SK-N-SH treated with all-trans-retinoic acid at 6 μM for 48 hours (cell line): ENCODE results near the gene SGTA.

Source experiments
- ATAC-seq: fragments of 200-7000 bp; cut with Tn5 transposase; 3 replicates; pipeline ENCODE4 v1.9.1; 2020; ENCODE audit warnings: mild to moderate bottlenecking, moderate library complexity
- ARNTL ChIP-seq: fragments of 450-650 bp; formaldehyde crosslinking; IDR thresholded peaks from 2 replicates; pipeline ENCODE4 v1.5.0; 2020; ENCODE audit warnings: low read depth, mild to moderate bottlenecking, moderate library complexity, borderline replicate concordance
- BACH2 ChIP-seq: fragments of 250-450 bp; sonication (Bioruptor Pico); IDR thresholded peaks from 2 replicates; pipeline ENCODE4 v1.9.0; 2021; ENCODE audit warnings: mild to moderate bottlenecking, borderline replicate concordance
- CREB5 ChIP-seq: fragments of 250-450 bp; sonication (Bioruptor Pico); IDR thresholded peaks from 2 replicates; pipeline ENCODE4 v1.5.1; 2020; ENCODE audit warnings: low read depth, mild to moderate bottlenecking, moderate library complexity
- CSDC2 ChIP-seq: fragments of 250-450 bp; sonication (Bioruptor Pico); IDR thresholded peaks from 2 replicates; pipeline ENCODE4 v1.5.0; 2020; ENCODE audit warnings: mild to moderate bottlenecking, moderate library complexity
- GLIS3 ChIP-seq: fragments of 250-450 bp; sonication (Bioruptor Pico); IDR thresholded peaks from 2 replicates; pipeline ENCODE4 v1.5.0; 2020; ENCODE audit warnings: mild to moderate bottlenecking, moderate library complexity
- ISL1 ChIP-seq: fragments of 250-450 bp; sonication (Bioruptor Pico); IDR thresholded peaks from 2 replicates; pipeline ENCODE4 v2.1.2; 2022; ENCODE audit warnings: mild to moderate bottlenecking, moderate library complexity
- PATZ1 ChIP-seq: fragments of 250-450 bp; sonication (Bioruptor Pico); IDR thresholded peaks from 2 replicates; pipeline ENCODE4 v1.8.0; 2020; ENCODE audit warnings: mild to moderate bottlenecking, moderate library complexity, borderline replicate concordance
- PPARA ChIP-seq: fragments of 250-450 bp; sonication (Bioruptor Pico); IDR thresholded peaks from 2 replicates; pipeline ENCODE4 v1.5.0; 2020; ENCODE audit warnings: mild to moderate bottlenecking, borderline replicate concordance
- RARB ChIP-seq: fragments of 250-450 bp; sonication (Bioruptor Pico); IDR thresholded peaks from 2 replicates; pipeline ENCODE4 v1.8.0; 2021; ENCODE audit warnings: mild to moderate bottlenecking, moderate library complexity
- TCF4 ChIP-seq: fragments of 250-450 bp; sonication (Bioruptor Pico); IDR thresholded peaks from 2 replicates; pipeline ENCODE4 v1.8.0; 2021; ENCODE audit warnings: mild to moderate bottlenecking, moderate library complexity, borderline replicate concordance
- TOX ChIP-seq: fragments of 250-450 bp; sonication (Bioruptor Pico); IDR thresholded peaks from 2 replicates; pipeline ENCODE4 v1.8.0; 2021; ENCODE audit warnings: mild to moderate bottlenecking, moderate library complexity, borderline replicate concordance
- ZC3H10 ChIP-seq: fragments of 250-450 bp; sonication (Bioruptor Pico); IDR thresholded peaks from 2 replicates; pipeline ENCODE4 v1.5.1; 2021; ENCODE audit warnings: mild to moderate bottlenecking, moderate library complexity
- ZFP3 ChIP-seq: fragments of 250-450 bp; sonication (Bioruptor Pico); IDR thresholded peaks from 2 replicates; pipeline ENCODE4 v1.5.0; 2020; ENCODE audit warnings: mild to moderate bottlenecking, moderate library complexity
- ZFP30 ChIP-seq: fragments of 450-650 bp; formaldehyde crosslinking; IDR thresholded peaks from 2 replicates; pipeline ENCODE4 v1.5.0; 2022; ENCODE audit warnings: mild to moderate bottlenecking, moderate library complexity
- ZNF70 ChIP-seq: fragments of 450-650 bp; formaldehyde crosslinking; IDR thresholded peaks from 2 replicates; pipeline ENCODE4 v1.5.0; 2020; ENCODE audit warnings: mild to moderate bottlenecking, moderate library complexity
- ZNF8 ChIP-seq: fragments of 450-650 bp; formaldehyde crosslinking; IDR thresholded peaks from 2 replicates; pipeline ENCODE4 v1.5.0; 2020; ENCODE audit warnings: mild to moderate bottlenecking, moderate library complexity
- TF ChIP-seq, protein P1 (sequence below): fragments of 250-450 bp; sonication (Bioruptor Pico); IDR thresholded peaks from 2 replicates; pipeline ENCODE4 v1.5.1; 2021; ENCODE audit warnings: mild to moderate bottlenecking, moderate library complexity
- TF ChIP-seq, protein P2 (sequence below): fragments of 250-450 bp; sonication (Bioruptor Pico); IDR thresholded peaks from 2 replicates; pipeline ENCODE4 v1.5.0; 2020; ENCODE audit warnings: mild to moderate bottlenecking, moderate library complexity

The SGTA gene

DNA sequence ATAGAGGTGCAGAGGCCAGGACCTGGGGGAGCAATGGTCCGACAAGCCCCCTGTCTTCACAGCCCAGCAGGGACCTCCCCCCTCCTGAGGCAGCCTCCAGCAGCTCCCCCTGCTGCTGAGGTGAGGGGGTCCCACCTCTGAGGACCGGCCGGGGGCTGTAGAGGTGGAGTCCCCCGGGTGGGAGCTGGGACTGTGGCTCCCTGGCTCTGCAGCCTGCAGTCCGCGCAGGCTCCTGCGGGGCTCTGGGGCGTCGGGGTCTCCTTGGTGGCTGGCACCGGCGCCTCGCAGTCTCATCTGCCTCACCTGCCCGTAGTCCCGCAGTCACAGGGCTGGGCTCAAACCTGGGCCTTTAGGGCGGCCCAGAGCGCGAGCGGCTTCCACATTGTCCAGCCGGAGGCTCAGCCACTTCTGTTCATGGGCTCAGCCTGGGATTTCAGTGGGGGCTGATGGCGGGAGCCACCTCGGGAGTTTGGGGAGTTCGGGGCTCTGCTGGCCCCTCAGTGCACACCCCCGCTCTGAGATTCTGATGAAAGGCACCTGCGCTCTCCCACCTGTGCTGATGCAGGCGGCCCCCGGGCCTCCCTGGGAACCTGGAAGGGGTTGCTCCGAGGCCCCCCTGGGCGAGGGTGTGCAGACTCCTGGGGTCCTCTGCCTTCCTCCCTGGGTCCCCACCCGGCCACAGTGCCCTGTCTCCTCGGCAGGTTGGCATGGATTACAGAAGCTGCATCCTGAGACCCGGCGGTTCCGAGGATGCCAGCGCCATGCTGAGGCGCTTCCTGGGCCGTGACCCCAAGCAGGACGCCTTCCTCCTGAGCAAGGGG is 29.6 kb upstream of the SGTA start:
- TF ChIP-seq, protein P1, sequence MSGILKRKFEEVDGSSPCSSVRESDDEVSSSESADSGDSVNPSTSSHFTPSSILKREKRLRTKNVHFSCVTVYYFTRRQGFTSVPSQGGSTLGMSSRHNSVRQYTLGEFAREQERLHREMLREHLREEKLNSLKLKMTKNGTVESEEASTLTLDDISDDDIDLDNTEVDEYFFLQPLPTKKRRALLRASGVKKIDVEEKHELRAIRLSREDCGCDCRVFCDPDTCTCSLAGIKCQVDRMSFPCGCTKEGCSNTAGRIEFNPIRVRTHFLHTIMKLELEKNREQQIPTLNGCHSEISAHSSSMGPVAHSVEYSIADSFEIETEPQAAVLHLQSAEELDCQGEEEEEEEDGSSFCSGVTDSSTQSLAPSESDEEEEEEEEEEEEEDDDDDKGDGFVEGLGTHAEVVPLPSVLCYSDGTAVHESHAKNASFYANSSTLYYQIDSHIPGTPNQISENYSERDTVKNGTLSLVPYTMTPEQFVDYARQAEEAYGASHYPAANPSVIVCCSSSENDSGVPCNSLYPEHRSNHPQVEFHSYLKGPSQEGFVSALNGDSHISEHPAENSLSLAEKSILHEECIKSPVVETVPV (CRISPR knock-in tag): no peak
- no peak for TF ChIP-seq GLIS3

GRCh38 chr19:2811735-2812413 is 28.8 kb upstream of the SGTA start:
- no peak for ATAC-seq
- TF ChIP-seq ISL1 (CRISPR knock-in tag) (no peak), CSDC2 (CRISPR knock-in tag) (no peak), ARNTL (CRISPR knock-in tag) (no peak), ZNF8 (CRISPR knock-in tag) (no peak), ZNF70 (CRISPR knock-in tag) (no peak), TOX (CRISPR knock-in tag) (no peak)

More for the DNA sequence above, 29.6 kb upstream of the SGTA start:
- ATAC-seq: no peak

DNA sequence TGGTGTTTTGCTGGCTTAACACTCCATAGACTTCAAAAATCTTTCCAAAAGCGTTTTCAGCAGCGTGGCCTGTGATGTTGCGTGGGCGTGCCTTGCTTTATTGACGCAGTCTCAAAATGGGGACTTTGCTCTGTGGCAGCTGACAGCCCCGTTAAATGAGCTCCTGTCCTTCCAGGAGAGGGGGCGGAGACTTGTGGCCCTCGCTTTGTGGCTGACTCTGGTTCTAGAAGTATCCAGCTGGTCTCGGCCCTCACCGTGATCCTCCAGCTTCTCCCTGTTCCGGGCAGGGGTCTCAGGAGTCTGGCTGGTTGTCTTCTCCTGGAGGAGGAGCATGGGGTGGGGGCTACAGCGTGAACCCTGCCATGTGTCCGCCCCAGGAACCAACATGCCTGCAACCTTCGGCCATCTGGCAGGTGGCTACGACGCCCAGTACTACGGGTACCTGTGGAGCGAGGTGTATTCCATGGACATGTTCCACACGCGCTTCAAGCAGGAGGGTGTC is 28.2 kb upstream of the SGTA start:
- ATAC-seq: no peak
- TF ChIP-seq ZFP3 (CRISPR knock-in tag) (no peak), ISL1 (CRISPR knock-in tag) (no peak), ZC3H10 (CRISPR knock-in tag) (no peak), PATZ1 (CRISPR knock-in tag) (no peak), ZFP30 (CRISPR knock-in tag) (no peak), PPARA (CRISPR knock-in tag) (no peak), RARB (CRISPR knock-in tag) (no peak), ZNF70 (CRISPR knock-in tag) (no peak), TCF4 (no peak), BACH2 (no peak), CREB5 (CRISPR knock-in tag) (no peak), CSDC2 (CRISPR knock-in tag) (no peak)
- TF ChIP-seq, protein P2, sequence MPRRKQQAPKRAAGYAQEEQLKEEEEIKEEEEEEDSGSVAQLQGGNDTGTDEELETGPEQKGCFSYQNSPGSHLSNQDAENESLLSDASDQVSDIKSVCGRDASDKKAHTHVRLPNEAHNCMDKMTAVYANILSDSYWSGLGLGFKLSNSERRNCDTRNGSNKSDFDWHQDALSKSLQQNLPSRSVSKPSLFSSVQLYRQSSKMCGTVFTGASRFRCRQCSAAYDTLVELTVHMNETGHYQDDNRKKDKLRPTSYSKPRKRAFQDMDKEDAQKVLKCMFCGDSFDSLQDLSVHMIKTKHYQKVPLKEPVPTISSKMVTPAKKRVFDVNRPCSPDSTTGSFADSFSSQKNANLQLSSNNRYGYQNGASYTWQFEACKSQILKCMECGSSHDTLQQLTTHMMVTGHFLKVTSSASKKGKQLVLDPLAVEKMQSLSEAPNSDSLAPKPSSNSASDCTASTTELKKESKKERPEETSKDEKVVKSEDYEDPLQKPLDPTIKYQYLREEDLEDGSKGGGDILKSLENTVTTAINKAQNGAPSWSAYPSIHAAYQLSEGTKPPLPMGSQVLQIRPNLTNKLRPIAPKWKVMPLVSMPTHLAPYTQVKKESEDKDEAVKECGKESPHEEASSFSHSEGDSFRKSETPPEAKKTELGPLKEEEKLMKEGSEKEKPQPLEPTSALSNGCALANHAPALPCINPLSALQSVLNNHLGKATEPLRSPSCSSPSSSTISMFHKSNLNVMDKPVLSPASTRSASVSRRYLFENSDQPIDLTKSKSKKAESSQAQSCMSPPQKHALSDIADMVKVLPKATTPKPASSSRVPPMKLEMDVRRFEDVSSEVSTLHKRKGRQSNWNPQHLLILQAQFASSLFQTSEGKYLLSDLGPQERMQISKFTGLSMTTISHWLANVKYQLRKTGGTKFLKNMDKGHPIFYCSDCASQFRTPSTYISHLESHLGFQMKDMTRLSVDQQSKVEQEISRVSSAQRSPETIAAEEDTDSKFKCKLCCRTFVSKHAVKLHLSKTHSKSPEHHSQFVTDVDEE: no peak
- TF ChIP-seq, protein P1 (CRISPR knock-in tag): no peak
